ENCODE results near the gene L3MBTL3.
"Not testable (repeated sequence)": the region's sequence is repeated elsewhere in the genome, so short reads cannot be mapped to it uniquely, and the experiment has no call there.

DNA sequence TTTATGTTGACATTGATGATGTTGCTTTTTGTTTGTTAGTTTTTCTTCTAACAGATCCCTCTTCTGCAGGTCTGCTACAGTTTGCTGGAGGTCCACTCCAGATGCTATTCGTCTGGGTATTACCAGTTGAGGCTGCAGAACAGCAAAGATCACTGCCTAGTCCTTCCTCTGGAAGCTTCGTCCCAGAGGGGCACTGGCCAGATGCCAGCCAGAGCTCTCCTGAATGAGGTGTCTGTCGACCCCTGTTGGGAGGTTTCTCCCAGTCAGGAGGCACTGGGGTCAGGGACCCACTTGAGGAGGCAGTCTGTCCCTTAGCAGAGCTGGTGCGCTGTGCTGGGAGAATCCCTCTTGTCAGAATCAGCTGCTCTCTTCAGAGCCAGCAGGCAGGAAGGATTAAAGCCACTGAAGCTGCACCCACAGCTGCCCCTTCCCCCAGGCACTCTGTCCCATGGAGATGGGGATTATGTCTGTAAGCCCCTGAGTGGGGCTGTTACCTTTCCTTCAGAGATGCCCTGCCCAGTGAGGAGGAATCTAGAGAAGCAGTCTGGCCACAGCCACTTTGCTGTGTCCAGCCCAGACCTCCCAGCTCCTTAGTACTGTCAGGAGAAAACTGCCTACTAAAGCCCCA, 155.1 kb downstream of the L3MBTL3 start:
- TF ChIP-seq, protein P1, sequence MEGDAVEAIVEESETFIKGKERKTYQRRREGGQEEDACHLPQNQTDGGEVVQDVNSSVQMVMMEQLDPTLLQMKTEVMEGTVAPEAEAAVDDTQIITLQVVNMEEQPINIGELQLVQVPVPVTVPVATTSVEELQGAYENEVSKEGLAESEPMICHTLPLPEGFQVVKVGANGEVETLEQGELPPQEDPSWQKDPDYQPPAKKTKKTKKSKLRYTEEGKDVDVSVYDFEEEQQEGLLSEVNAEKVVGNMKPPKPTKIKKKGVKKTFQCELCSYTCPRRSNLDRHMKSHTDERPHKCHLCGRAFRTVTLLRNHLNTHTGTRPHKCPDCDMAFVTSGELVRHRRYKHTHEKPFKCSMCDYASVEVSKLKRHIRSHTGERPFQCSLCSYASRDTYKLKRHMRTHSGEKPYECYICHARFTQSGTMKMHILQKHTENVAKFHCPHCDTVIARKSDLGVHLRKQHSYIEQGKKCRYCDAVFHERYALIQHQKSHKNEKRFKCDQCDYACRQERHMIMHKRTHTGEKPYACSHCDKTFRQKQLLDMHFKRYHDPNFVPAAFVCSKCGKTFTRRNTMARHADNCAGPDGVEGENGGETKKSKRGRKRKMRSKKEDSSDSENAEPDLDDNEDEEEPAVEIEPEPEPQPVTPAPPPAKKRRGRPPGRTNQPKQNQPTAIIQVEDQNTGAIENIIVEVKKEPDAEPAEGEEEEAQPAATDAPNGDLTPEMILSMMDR (conservative IDR thresholded peaks at IDR 0.05; ENCODE audit: low read depth, low read length) = not testable (repeated sequence)
- TF ChIP-seq EZH2 (IDR thresholded peaks at IDR 0.05; ENCODE audit: low read length, unreplicated experiment) = not testable (repeated sequence)
